Myocyte (in vitro differentiated cells): ENCODE data around the gene ASB18. TPM values are rescaled to one million over a fixed set of nuclear protein-coding genes. Genes with fewer than 3 reads are reported as not detected.
A peak's percentile ranks its signal among the peaks of the same experiment; 100 is the strongest.

Experiments
- DNase-seq: peaks from one replicate; pipeline ENCODE4 v3.0.0-alpha.2; 2012; ENCODE audit warnings: low read depth
- total RNA-seq: library from RNA; depleted of rRNA; stranded (reverse); fragments of >200 nt; gene quantifications from 2 replicates; pipeline ENCODE4 v1.2.3, GENCODE V29; 2014

Gene ASB18
- total RNA-seq, 1 donor from 2014 or later: 0.24 TPM

GRCh38 chr2:236176417-236176816 lies 87.8 kb downstream of the ASB18 start:
- DNase-seq: no peak

GRCh38 chr2:236175548-236176150 lies 88.6 kb downstream of the ASB18 start:
- DNase-seq: peak; percentile 35

- DNase-seq: no peak
Measured at GRCh38 chr2:236173729-236174607, 90.2 kb downstream of the ASB18 start.

GRCh38 chr2:236173036-236173728 lies 91.0 kb downstream of the ASB18 start:
- DNase-seq: no peak

- no peak for DNase-seq
Measured at GRCh38 chr2:236172255-236173035, 91.8 kb downstream of the ASB18 start.

- peak; percentile 29 for DNase-seq
Measured at GRCh38 chr2:236171680-236172254, 92.4 kb downstream of the ASB18 start.

GRCh38 chr2:236171181-236171679 lies 93.0 kb downstream of the ASB18 start:
- DNase-seq: no peak

GRCh38 chr2:236170590-236171165 lies 93.5 kb downstream of the ASB18 start:
- no peak for DNase-seq

GRCh38 chr2:236169741-236170589 lies 94.2 kb downstream of the ASB18 start:
- DNase-seq: no peak

- no peak for DNase-seq
Measured at GRCh38 chr2:236169151-236169721, 95.0 kb downstream of the ASB18 start.

- DNase-seq: no peak
Measured at GRCh38 chr2:236168110-236169080, 95.8 kb downstream of the ASB18 start, which contains the start of gene GBX2. Gene GBX2 (minus strand): TSS chr2:236168386. CDS start chr2:236167971, 415 bp downstream.

- peak; percentile 55 for DNase-seq
Measured at GRCh38 chr2:236167297-236168109, 96.7 kb downstream of the ASB18 start.

- no peak for DNase-seq
Measured at GRCh38 chr2:236166796-236167296, 97.4 kb downstream of the ASB18 start.

- DNase-seq: no peak
Measured at GRCh38 chr2:236165842-236166795, 98.1 kb downstream of the ASB18 start.
